Body of pancreas (tissue), 4 donors: Measurements from ENCODE around the gene TMEM181. TPM values are rescaled to one million over a fixed set of nuclear protein-coding genes. Genes with fewer than 3 reads are reported as not detected.
A peak's percentile ranks its signal among the peaks of the same experiment; 100 is the strongest.
"Not testable (repeated sequence)": the region's sequence is repeated elsewhere in the genome, so short reads cannot be mapped to it uniquely, and the experiment has no call there.

Source experiments
- ATAC-seq: fragments of 150-250 bp; one replicate; pipeline ENCODE4 v1.9.1; 2016
- DNase-seq, 4 donors: peaks; one replicate each; pipeline ENCODE4 v3.0.0-alpha.2; 2019
- H3K27ac ChIP-seq, 4 donors: fragments of 200-600 bp; sonication (generic); 1 replicate in 3 of 4; 2 replicates in 1 of 4; pipeline versions ENCODE4 v1.5.1 to v1.6.1; 2016 to 2019; ENCODE audit warnings: mild to moderate bottlenecking in 1 of 4, mixed read lengths in 1 of 4, moderate library complexity in 1 of 4
- H3K27me3 ChIP-seq, 2 donors: fragments of 200-600 bp; sonication (generic); one replicate each; pipeline ENCODE4 v1.6.0; 2016; ENCODE audit warnings: mild to moderate bottlenecking in 1 of 2
- H3K36me3 ChIP-seq, 2 donors: fragments of 200-600 bp; sonication (generic); replicated peaks in 1 of 2; 2 replicates each; pipeline ENCODE4 v1.5.1; 2016; ENCODE audit warnings: low read depth in 2 of 2; ENCODE audit not compliant: insufficient read depth in 1 of 2
- H3K4me1 ChIP-seq: fragments of 200-600 bp; sonication (generic); one replicate; pipeline ENCODE4 v1.6.0; 2016
- H3K4me3 ChIP-seq, 2 donors: fragments of 200-600 bp; sonication (generic); 1 replicate in 1 of 2; 2 replicates in 1 of 2; pipeline ENCODE4 v1.5.1; 2016 to 2019
- H3K9me3 ChIP-seq, 3 donors: fragments of 200-600 bp; sonication (generic); 1 replicate in 2 of 3; 2 replicates in 1 of 3; pipeline ENCODE4 v1.5.1; 2016
- POLR2A ChIP-seq, 3 donors: fragments of 450-650 bp; IDR thresholded peaks; one replicate each; pipeline ENCODE4 v1.6.1; 2016; ENCODE audit warnings: antibody characterized with exemption in 3 of 3, mild to moderate bottlenecking in 2 of 3
- WGBS, 2 donors: methylation state at CpG; one replicate each; pipeline ENCODE4 v1.1.5; 2017; 5-methylcytosine and 5-hydroxymethylcytosine counted together
- intact Hi-C: fragments of 100-400 bp; cut with DNase I; formaldehyde crosslinking; loops from one replicate; pipeline ENCODE4 v1.15.1; 2023
- total RNA-seq, 2 donors: library from RNA; depleted of rRNA; stranded (reverse); fragments of >200 nt; gene quantifications; one replicate each; pipeline ENCODE4 v1.1.0, GENCODE V29; 2016
- TF ChIP-seq, protein P1 (sequence below), 7 experiments: fragments of 450-650 bp in 4 of 7; fragments of 200-600 bp in 3 of 7; sonication (generic) in 3 of 7; IDR thresholded peaks; one replicate each; pipeline ENCODE4 v1.5.1; 2016 to 2019; ENCODE audit warnings: antibody characterized with exemption in 7 of 7

Gene TMEM181
- total RNA-seq, 2 donors from 2014 or later = 19.8 to 34.2 TPM

DNA sequence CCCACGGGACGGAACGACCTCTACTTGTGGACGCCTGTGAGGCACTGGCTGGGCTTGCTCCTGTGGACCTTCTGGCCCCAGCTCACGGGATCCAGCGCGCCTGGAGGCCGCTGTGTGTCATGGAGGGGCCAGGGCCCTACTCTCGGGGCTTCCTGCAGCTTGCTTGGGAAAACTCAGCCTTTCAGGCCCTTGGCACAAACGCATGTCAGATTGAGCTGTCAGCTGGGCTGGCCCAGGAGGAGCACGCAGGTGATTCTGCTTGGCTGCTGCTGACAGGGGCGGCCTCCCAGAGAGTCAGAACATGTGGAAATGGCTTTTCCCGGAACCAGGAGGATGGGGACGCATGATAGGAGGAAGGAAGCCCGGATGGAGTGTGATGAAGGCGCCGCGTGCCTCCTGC, 39.7 kb downstream of the TMEM181 start:
- Histone ChIP-seq H3K27me3 (no peaks in the 10 kb centered on the region), H3K9me3 (no peaks in the 10 kb centered on the region), H3K27ac (no peak overlapping the region), H3K4me1 (peaks cover 17% of the 10 kb centered on the region), H3K4me3 (no peak overlapping the region), H3K36me3 (peaks cover 0 to 10% of the 10 kb centered on the region in 2 donors)
- intact Hi-C loops = no loop called here
- WGBS, 2 donors = 87 to 92% methylated on average over 18 of the region's 18 CpGs
- DNase-seq (no peak), ATAC-seq (no peak)
- TF ChIP-seq, protein P1, sequence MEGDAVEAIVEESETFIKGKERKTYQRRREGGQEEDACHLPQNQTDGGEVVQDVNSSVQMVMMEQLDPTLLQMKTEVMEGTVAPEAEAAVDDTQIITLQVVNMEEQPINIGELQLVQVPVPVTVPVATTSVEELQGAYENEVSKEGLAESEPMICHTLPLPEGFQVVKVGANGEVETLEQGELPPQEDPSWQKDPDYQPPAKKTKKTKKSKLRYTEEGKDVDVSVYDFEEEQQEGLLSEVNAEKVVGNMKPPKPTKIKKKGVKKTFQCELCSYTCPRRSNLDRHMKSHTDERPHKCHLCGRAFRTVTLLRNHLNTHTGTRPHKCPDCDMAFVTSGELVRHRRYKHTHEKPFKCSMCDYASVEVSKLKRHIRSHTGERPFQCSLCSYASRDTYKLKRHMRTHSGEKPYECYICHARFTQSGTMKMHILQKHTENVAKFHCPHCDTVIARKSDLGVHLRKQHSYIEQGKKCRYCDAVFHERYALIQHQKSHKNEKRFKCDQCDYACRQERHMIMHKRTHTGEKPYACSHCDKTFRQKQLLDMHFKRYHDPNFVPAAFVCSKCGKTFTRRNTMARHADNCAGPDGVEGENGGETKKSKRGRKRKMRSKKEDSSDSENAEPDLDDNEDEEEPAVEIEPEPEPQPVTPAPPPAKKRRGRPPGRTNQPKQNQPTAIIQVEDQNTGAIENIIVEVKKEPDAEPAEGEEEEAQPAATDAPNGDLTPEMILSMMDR (IDR thresholded peaks at IDR 0.05) = no peak
- no peak for TF ChIP-seq POLR2A (IDR thresholded peaks at IDR 0.05)

DNA sequence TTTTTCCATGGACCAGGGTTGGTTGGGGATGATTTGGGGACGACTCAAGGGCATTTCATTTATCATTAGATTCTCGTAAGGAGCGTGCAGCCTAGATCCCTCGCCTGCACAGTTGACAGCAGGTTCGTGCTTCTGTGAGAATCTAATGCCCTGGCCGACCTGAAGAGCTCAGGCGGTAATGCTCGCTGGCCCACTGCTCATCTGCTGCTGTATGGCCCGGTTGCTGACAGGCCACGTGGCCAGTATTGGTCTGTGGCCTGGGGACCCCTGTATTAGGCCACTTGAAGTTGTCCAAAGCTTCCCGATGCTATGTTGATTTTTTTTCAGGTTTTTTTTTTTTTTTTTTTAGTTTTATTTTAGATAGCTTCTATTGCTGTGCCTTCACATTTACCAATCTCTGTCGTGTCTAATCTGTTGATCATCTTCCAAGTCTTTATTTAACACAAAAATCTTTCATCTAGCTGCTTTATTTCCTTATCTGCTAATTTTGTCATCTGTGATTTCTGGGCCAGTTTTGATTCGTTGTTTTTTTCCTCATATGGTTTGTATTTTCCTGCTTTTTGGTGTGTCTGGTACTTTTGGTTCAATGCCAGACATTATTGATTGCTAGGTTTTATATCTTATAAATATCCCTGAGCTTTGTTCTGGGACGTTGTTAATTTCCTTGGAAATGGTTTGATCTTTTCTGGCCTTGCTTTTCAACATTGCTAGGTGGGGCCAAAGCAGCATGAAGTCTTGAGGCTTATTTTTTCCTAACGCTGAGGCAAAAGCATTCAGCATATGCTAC, 43.6 kb downstream of the TMEM181 start:
- intact Hi-C loops = no loop called here
- Histone ChIP-seq H3K27ac (no peak overlapping the region), H3K4me3 (no peak overlapping the region), H3K27me3 (no peaks in the 10 kb centered on the region), H3K4me1 (peaks cover 17% of the 10 kb centered on the region), H3K9me3 (no peaks in the 10 kb centered on the region), H3K36me3 (peaks cover 0 to 17% of the 10 kb centered on the region in 2 donors)
- ATAC-seq (peak; percentile 26), DNase-seq (no peak)
- TF ChIP-seq, protein P1 (IDR thresholded peaks at IDR 0.05) = no peak
- TF ChIP-seq POLR2A (IDR thresholded peaks at IDR 0.05) = no peak
- WGBS, 2 donors = 59 to 64% methylated on average over 15 of the region's 15 CpGs

GRCh38 chr6:158604048-158604406, 44.1 kb downstream of the TMEM181 start:
- Histone ChIP-seq H3K27me3 (no peaks in the 10 kb centered on the region), H3K27ac (no peak overlapping the region), H3K4me1 (peaks cover 17% of the 10 kb centered on the region), H3K36me3 (peaks cover 0 to 20% of the 10 kb centered on the region in 2 donors), H3K4me3 (no peak overlapping the region), H3K9me3 (no peaks in the 10 kb centered on the region)
- WGBS, 2 donors = 65% methylated on average over 5 to 6 of the region's 6 CpGs
- DNase-seq (no peak), ATAC-seq (peak; percentile 7)
- no peak for TF ChIP-seq POLR2A (IDR thresholded peaks at IDR 0.05)
- TF ChIP-seq, protein P1 (IDR thresholded peaks at IDR 0.05) = no peak
- intact Hi-C loops = no loop called here

- H3K4me3 ChIP-seq = no peak overlapping the region
- H3K27me3 ChIP-seq = no peaks in the 10 kb centered on the region
- H3K9me3 ChIP-seq = no peaks in the 10 kb centered on the region
- TF ChIP-seq, protein P1 (IDR thresholded peaks at IDR 0.05) = peak; percentile 11 to 72 (median 61)
- no peak for TF ChIP-seq POLR2A (IDR thresholded peaks at IDR 0.05)
- peak; percentile 56 to 72 (median 67) for DNase-seq
- H3K4me1 ChIP-seq = peaks cover 17% of the 10 kb centered on the region
- ATAC-seq = peak; percentile 70
- H3K27ac ChIP-seq = no peak overlapping the region
- 46 to 64% methylated on average over 13 of the region's 13 CpGs for WGBS, 2 donors
- intact Hi-C loops = no loop called here
- H3K36me3 ChIP-seq = peaks cover 0 to 20% of the 10 kb centered on the region in 2 donors
Observed at GRCh38 chr6:158605266-158605878, 45.5 kb downstream of the TMEM181 start.

GRCh38 chr6:158606011-158606410, 46.1 kb downstream of the TMEM181 start:
- not testable (repeated sequence) for H3K9me3 ChIP-seq

More at GRCh38 chr6:158606011-158606410, 46.1 kb downstream of the TMEM181 start:
- H3K27me3 ChIP-seq, intact Hi-C loops, H3K27ac ChIP-seq, H3K4me3 ChIP-seq, ATAC-seq, DNase-seq: not testable (repeated sequence)
- 84 to 96% methylated on average over 12 to 15 of the region's 15 CpGs for WGBS, 2 donors
- H3K4me1 ChIP-seq = peaks cover 18% of the 10 kb centered on the region
- H3K36me3 ChIP-seq = peaks cover 0 to 22% of the 10 kb centered on the region in 2 donors
